AML-193 (cell line): ENCODE measurements around the gene RYR2.

Experiments
- DNase-seq, 2 experiments: peaks; one replicate each; lab custom pipeline; 2025; lab: John Stamatoyannopoulos, UW

The RYR2 gene

DNA sequence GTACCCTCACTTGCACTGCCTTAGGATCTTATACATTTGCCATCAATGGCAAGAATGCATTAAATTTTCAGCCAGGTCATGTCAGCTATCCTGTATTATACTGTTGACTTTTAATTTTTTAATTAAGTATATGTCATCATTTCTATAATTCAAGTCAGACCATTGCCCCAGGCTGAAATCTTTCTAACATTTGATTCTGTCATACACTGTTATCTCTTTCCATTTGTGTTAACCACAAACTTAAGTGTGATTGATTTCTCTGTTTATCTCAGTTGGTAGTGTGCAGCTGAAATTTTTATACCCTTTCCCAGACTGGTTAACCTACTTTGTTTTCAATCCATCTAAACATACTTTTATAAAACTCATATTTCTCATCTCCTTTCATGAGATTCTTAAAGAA lies 695.5 kb downstream of the RYR2 start:
- no peak for DNase-seq

DNA sequence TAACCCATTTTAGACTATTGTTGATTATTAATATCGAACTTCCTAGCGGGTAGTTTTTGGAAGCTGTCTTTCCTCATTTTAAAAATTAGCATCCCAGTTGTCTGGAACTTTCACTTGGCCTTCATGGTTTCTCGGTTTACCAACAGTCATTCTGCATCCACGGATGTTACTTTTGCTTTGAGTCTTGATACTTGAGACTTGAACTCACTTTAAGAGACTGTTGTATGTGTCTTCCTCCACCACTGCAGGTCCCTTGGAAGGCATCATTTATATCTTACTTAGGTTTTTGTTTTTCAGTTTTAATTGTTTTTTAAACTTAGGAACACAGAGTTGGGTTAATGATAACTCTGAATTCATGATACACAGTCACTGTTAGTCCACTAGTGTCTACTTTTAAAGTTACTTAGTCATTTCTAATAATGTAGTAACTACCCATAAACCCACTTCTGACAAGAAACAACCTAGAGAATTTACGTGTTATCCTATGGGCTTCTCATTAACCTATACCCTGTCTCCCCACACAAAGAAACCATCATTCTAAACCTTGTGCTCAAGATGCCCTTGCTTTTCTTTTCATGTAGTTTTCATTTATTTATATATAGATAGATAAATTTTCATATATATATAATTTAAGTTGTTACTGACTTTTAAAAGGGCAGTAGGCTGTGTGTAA lies 696.1 kb downstream of the RYR2 start:
- no peak for DNase-seq

DNA sequence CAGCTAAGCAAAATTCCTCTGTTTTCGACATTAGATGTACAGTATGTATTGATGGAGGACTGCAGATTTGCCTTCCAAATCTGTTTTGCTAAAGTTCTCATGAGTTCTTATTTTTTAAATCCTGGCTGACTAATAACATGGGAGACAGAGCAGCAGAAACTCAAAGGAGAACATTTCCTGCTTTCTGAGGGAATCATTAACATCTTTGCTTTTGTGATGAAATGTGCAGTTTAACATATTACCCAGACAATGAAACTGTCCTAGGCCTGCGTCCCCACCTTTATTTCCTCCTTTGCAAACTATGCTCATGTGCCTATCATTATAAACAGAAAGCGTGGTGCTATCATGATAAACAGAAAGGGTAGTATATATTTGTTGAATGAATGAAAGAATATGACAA lies 698.9 kb downstream of the RYR2 start:
- no peak for DNase-seq

DNA sequence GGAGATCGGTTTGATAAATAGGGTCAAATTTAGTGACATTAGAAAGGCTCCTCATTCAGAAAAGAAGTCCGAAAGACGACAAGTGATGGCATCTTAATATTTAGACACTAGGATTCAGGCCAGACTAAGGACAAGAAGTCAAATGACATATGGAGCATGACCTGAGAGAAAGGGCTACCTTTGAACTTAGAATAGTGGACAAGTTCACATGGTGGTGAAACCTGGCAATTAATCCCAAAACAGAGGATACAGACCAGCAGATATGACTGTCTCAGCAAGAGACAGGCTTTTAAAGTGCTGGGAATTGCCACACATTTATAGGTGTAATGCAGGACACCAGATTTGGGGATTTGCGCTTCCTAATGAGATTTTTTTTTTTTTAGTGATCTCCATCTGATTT lies 703.6 kb downstream of the RYR2 start:
- no peak for DNase-seq

DNA sequence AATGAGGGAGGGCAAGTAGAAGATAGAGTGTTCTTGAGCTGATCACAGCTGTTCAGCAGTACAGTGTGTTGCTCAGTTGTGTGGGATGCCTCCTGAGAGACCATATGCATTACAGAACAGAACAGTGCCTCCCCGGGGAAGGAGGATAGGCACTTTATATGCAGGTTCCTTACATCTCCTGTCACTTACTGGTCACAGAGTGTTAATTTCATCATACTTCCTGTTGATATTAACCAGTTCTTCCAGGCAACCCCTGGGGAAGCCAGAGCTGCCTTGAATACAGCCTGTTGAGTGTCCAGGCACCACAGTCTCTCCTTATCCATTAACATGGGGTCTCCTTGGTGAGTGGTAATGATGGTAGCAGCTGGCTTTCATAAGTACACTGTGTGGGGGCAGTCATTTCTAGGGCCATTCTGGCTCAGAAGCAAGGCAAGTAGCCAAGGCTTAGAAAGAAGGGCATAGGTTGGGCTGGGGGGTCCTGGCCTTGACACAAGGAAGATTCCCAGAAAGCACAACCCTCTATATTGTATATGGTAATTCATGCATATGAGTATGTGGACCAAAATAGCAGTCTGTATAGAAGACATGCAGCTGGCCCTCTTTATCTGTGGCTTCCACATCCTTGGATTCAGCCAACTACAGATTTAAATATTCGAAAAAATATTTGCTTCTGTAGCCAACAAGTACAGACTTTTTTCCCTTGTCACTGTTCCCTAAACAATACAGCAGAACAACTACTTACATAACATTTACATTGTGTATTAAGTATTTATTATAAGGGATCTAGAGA lies 706.4 kb downstream of the RYR2 start:
- no peak for DNase-seq

DNA sequence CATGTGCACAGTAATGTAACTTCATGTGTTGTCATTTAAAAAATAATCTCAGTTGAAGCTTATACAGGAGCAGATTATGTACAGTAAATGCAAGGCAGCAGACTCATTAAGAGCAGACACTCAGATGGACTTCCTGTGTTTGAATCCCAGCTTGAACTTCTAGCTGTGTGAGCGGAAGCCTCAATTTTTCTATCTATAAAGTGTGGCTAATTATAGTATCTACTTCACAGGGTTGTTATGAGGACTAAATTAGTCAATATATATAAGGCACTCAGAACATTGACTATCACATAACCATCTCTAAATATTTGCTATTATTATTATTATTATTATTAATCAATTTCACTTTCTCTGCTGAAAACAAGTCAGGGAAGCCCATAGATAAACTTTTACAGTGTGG lies 707.1 kb downstream of the RYR2 start:
- DNase-seq = no peak

DNA sequence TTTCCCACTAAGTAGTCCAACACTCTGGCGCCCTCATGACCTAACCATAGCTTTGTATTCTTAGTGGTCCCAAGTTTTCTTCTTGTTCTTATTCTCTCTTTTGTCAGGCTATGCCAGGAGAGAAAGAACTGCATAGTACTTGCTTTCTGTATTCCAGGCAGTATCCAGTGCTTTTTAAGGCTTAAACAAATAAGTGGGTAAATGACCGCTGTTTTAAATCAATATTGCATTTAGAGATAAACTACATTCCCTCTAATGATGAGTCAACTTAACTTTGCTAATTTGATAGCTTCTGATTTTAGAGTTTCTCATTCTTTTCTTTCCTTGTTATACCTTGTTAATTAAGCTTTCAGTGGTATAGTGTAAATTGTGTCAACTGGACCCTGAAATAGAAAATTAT lies 709.1 kb downstream of the RYR2 start:
- DNase-seq = no peak

DNA sequence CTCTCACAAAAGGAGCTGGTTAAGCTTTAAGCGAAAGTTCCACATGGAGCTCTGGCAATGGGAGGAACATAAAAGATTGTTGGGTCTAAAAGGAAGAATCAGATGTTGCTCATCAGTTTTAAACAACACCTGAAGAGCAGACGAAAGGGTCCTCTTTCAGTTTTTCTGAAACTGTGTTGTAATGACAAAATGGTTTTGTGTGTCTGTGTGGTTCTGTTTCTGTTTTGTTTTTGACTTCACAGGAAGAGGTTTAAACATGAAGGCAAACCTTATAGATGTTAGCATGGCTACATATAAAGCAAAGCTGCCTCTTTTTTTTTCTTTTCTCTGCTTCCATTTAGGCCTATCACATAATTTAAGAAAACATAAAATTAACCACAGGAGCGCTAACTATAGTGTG lies 712.6 kb downstream of the RYR2 start:
- DNase-seq = no peak

DNA sequence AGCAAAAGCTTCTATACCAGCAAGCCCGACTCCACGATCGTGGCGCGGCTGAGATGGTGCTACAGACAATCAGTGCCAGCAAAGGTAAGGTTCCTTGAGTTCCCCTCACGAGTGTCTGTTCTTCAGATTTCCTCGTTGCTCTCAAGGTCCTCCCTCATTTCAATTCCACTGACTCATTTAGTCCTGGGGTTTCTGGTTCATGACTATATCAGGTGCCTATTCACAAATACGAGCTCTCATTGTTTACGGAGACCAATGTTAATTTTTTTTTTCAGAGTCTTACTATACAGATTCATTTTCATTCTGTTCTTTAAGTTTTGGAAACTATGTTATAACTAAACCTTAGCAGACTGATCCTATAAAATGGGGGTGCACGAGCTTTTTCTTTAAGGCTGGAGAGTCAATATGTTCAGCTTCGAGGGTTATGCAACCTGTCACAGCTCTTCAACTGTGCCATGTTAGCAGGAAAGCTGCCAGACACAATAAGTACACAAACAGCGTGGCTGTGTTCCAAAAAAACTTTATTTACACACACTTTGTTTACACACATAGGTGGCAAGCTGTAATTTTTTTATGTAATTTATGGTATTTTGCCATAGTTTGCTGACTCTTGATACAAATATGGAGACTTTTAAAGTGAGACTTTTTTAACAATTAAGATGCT lies 714.5 kb downstream of the RYR2 start:
- no peak for DNase-seq

DNA sequence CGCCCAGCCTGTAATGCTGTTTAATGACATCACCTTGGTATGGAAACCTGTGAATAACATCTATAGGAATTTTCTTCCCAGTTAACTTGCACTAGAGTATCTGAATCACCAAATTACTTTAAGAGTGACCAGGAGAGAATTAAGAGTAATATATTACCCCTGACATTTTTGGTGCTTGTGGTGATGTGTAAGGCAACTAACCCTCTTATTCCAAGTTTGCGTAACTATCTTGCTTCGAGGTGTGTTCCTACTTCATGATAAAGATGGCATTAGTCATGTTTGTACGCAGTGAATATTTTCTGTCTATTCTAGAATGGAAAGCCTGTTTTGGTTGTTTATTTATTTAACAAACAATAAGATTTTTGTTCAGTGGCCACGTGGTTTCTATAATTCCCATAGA lies 717.4 kb downstream of the RYR2 start:
- no peak for DNase-seq

DNA sequence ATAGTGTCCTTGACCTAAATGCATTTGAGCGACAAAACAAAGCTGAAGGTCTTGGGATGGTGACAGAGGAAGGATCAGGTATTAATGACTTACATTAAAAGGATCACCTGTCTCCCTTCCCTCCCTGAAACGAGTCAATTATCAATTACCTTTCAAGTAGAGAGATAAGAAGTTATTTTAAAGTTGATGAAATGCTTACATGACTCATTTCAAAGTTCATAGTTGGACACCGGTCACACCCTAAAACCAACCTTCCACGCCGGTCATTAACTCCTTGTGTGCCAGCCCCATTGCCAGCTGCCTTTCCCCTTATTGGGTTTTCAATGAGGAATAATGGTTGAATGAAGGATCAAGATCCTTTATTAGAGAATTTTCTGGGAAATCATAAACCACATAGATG lies 719.0 kb downstream of the RYR2 start:
- DNase-seq = no peak

DNA sequence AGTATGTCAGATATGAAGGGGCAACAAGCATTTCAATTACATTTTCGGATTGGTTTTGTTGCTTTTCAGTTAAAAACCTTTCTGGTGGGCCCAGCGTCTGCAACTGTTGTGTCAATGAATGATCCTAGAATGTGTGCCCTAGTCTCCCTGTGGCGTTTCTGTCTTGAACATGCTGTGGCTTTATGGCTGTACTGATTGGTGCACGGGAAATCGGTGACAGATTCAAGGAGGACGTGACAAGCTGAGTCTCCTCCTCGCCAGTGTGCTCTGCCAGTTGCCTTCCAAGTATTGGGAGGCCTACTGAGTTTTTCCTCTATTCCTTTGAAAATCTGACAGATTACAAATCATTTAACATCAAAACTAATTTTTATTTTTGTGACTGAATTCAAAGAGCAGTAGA lies 721.2 kb downstream of the RYR2 start:
- no peak for DNase-seq

DNA sequence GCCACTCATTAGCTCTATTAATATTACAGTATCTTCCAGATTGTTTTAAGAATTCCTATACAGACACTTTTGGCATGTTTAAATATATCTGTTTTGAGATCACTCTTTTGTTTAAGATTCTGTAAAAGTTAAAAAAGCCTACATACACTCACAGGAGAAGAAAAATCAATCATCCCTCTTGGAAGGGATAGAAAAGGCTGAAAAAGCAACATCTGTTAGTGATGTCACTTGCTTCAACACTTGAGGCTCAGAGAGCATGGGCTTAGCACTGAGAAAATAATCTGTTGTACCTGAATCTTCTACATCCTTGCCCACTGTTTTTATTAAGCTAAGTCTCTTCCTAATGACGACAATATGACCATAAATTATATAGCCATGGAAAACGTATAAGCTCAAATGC lies 721.8 kb downstream of the RYR2 start:
- DNase-seq = no peak

DNA sequence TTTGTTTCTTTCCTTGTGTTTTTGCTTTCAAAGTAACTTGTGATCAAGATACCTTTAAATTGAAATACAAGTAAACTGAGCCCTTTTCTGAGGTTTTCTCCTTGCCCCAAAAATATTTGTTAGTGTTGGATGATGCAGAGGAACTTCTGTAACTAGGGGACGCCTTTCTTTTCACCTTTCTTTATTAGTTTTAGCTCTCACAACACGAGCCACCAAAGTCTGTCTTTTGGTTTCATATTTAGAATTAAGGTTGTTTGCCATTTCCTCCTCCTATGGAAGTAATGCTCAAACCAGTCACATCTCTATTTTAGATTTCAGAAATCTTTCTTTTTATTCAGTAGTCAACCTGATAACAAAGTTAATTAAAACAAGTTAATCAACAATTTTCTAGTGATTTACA lies 727.9 kb downstream of the RYR2 start:
- no peak for DNase-seq

DNA sequence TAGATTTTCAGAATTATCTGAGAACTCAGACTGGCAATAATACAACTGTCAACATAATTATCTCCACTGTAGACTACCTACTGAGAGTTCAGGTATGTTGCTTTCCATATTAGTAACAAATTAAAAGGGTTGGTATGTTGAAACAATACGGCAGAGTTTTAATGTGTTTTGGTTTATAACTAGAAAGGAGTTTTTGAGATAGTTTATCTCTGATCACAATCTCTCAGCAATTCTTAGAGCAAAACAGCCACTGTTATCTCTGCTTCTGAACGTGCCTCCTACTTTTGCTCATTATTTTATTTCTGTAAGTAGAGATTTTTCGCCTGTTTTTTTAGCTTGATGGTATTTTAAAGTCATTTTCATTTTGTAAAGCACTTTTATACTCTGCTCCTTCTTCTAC lies 730.0 kb downstream of the RYR2 start:
- DNase-seq = no peak

DNA sequence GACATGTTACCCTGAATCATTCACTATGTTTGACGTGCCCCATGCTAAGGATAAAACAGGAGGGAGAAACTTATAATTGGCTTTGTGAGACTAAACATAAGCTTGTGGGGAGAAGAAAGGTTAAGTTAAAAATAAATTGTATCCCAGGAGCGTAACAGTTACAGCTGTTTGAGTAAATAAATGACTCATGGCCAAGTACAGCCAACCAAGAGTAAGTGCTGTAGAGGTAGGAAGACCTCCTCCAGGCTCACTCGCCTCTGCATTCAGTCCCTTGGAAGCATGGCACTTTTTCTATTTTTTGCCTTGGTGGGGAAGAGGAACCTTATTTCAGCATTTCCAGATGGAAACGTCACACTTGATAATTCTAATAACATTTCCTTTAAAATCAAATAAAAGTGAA lies 732.3 kb downstream of the RYR2 start:
- DNase-seq = no peak

DNA sequence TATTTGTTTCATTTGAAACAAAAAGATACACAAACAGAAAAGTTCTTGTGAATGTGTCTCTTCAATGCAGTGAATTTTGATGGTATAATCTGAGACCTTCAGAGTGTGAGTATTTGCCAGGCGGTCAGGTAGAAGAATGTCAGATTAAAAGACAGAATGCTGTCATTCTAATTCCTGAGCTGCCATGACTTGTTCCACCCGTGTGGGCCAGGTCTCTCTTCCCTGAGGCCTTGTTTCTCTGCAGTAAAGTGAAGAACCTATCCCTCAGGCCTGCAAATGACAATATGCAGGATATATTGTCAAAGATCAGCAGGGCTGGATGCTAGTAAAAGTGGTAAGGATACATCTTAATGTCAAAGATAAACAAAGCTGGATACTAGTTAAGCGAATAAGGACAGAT lies 737.4 kb downstream of the RYR2 start:
- no peak for DNase-seq

DNA sequence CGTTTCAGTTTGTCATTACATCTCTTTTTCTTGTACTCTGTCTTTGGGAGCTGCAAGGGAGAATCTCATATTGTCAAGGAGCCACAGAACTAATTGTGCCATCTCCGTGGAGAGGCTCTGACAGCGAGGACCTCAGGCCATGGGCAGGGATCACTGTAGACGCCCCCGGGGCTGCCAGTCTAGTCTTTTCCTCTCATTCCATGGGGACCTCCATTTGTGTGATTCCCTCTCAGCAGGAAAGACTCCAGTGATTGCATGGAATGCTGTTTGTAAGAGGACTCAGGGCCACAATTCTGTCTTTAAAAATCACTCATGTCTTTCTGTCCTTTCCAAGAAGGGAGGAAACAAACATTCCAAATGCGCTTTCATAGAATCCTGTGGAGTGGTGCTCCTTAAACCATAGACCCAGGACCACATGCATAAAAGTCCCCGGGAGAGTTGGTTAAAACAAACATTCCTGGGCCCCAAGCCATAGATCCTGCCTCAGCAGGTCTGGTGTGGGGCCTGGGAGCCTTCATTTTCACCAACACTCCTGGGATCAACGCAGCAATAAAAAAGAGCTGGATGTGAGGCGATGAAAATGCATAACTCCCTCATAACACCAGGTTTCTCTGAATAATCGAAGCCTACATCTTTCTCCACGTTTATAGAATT lies 744.2 kb downstream of the RYR2 start:
- DNase-seq = no peak

DNA sequence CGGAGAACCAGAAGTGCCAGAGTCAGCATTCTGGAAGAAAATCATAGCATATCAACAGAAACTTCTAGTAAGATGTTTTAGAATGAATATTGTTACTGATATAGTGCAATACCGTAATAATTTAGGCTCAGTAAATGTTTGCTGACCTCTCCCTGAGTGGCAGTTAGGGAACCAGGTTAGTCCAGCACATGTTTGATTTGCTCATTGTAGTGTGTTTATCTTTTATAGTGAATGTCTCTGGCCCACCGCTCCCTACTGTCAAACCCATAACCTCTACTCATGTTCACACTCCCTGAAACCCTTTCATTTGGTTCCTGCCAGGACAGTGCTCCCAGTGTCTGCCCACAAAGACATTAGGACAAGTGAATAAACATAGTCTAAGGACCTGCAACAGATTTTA lies 746.1 kb downstream of the RYR2 start:
- DNase-seq = no peak

DNA sequence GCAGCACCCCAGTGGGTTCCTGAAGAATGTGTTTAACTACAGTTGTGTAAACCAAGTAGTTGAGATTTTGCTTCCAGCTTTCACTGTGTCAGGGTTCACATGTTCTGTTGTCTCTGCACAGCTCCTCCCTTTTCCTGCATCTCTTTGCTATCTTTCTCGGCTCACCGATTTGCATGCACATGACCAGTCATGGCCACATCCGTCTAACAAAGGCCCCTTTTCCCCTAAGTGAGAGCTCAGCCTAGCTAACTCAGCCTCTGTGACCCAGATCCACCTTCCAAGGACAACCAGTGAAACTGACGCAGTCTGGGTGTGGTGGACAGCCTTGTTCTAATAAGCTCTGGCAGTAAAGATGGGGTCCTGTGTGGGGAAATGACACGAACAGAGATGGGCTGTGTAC lies 747.6 kb downstream of the RYR2 start:
- no peak for DNase-seq

DNA sequence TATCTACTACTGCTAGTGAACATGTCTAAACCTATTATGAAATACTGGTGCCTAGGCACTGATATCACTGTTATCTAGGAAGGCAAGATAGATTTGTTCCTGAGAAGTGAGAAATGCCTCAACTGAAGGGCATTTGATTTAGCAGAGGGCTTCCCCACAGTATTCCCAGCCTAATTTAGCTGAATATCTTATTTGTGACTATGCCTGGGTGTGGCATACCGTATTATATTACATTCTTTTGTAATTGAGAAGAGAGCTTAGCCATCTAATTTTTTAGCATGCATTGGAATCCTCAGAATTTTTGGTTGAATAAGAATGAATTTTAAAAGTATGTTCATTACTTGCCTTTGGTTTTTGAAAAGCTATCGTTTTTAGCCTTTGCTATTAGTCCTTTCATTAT lies 749.6 kb downstream of the RYR2 start:
- no peak for DNase-seq

DNA sequence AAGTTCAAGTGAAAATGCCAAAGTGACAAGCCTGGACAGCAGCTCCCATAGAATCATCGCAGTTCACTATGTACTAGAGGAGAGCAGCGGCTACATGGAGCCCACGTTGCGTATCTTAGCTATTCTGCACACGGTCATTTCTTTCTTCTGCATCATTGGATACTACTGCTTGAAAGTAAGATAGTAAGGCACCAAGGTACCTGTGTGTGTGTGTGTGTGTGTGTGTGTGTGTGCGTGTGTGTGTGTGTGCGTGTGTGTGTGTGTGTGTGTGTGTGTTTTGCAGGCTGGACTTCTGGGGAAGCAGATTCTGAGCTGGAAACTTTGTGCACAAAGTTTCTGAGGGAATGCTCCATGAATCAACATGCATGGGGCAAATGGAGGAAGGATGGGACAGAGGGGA lies 750.2 kb downstream of the RYR2 start:
- DNase-seq = no peak

DNA sequence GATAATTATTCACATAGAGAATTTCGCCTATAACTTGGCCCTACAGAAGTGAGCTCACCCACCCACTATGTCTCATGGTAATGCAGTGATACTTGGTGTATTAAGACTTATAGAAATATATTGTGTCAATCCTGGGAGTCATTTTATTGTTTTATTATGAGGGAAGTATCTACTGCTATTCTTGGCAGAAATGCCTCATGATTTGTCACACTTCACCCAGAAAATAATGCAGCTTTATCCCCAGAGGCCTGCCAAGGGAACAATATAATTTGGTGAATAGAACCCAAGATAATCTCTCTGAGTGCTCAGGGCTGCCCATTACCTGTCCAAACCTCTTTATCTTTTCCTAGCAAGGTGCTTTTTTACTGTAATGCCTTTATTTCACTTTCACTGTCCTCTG lies 750.7 kb downstream of the RYR2 start:
- DNase-seq = no peak
